GM19240 (cell line): ENCODE data around the gene ZFHX3.
"Not testable (repeated sequence)": the region's sequence is repeated elsewhere in the genome, so short reads cannot be mapped to it uniquely, and the experiment has no call there.

Source experiments
- DNase-seq: peaks from one replicate; pipeline ENCODE4 v3.0.0; 2011; ENCODE audit warnings: low spot score; ENCODE audit not compliant: insufficient read length

Gene ZFHX3

GRCh38 chr16:73000020-73000906, 47.7 kb downstream of the ZFHX3 start:
- no peak for DNase-seq

GRCh38 chr16:72999541-73000019, 48.3 kb downstream of the ZFHX3 start:
- no peak for DNase-seq

- DNase-seq = no peak
These were observed 50.8 kb downstream of the ZFHX3 start for GRCh38 chr16:72997141-72997542.

GRCh38 chr16:72996291-72997062, 51.5 kb downstream of the ZFHX3 start:
- DNase-seq = no peak

GRCh38 chr16:72995882-72996270, 52.1 kb downstream of the ZFHX3 start:
- not testable (repeated sequence) for DNase-seq

GRCh38 chr16:72995151-72995881, 52.6 kb downstream of the ZFHX3 start:
- DNase-seq = no peak

GRCh38 chr16:72992142-72992601, 55.8 kb downstream of the ZFHX3 start:
- no peak for DNase-seq

- no peak for DNase-seq
These were observed 56.3 kb downstream of the ZFHX3 start for GRCh38 chr16:72991644-72992043.

GRCh38 chr16:72991211-72991610, 56.7 kb downstream of the ZFHX3 start:
- no peak for DNase-seq

- DNase-seq = no peak
These were observed 57.4 kb downstream of the ZFHX3 start for GRCh38 chr16:72990571-72990970.

- peak; percentile 22 for DNase-seq
These were observed 58.1 kb downstream of the ZFHX3 start for GRCh38 chr16:72989579-72990551.

- DNase-seq = not testable (repeated sequence)
These were observed 58.7 kb downstream of the ZFHX3 start for GRCh38 chr16:72989203-72989578.

GRCh38 chr16:72988569-72988968, 59.4 kb downstream of the ZFHX3 start:
- no peak for DNase-seq

GRCh38 chr16:72987480-72987901, 60.4 kb downstream of the ZFHX3 start:
- no peak for DNase-seq

- DNase-seq = no peak
These were observed 61.9 kb downstream of the ZFHX3 start for GRCh38 chr16:72985995-72986394.

- DNase-seq = no peak
These were observed 62.6 kb downstream of the ZFHX3 start for GRCh38 chr16:72985148-72985941.

- DNase-seq = no peak
These were observed 64.1 kb downstream of the ZFHX3 start for GRCh38 chr16:72983728-72984350.

GRCh38 chr16:72983241-72983640, 64.7 kb downstream of the ZFHX3 start:
- no peak for DNase-seq

GRCh38 chr16:72979974-72980373, 68.0 kb downstream of the ZFHX3 start:
- DNase-seq = no peak
